ENCODE measurements around the gene KIAA0753.

DNA sequence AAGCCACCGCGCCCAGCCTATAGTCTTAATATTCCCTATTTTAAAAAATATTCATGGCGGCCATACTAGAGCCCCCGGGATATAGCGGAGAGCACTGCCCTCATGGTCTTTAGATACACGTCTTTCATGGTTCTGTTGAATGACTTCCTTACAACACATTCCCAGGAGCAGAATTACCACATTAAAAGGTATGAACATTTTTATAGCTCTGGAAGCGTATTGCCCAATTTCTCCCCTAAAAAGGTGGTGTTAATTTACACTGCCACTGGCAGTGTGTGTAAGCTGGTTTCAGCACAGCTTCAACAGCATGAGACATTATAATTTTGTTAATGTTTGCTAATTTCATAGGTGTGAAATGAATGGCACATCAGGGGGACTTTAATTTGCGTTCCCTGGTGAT lies 30.1 kb upstream of the KIAA0753 start:
- no peak for TF ChIP-seq EZH2phosphoT487 (IDR thresholded peaks at IDR 0.05; ENCODE audit: borderline replicate concordance, low read length)
- TF ChIP-seq, protein P1, sequence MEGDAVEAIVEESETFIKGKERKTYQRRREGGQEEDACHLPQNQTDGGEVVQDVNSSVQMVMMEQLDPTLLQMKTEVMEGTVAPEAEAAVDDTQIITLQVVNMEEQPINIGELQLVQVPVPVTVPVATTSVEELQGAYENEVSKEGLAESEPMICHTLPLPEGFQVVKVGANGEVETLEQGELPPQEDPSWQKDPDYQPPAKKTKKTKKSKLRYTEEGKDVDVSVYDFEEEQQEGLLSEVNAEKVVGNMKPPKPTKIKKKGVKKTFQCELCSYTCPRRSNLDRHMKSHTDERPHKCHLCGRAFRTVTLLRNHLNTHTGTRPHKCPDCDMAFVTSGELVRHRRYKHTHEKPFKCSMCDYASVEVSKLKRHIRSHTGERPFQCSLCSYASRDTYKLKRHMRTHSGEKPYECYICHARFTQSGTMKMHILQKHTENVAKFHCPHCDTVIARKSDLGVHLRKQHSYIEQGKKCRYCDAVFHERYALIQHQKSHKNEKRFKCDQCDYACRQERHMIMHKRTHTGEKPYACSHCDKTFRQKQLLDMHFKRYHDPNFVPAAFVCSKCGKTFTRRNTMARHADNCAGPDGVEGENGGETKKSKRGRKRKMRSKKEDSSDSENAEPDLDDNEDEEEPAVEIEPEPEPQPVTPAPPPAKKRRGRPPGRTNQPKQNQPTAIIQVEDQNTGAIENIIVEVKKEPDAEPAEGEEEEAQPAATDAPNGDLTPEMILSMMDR (IDR thresholded peaks at IDR 0.05; ENCODE audit: low read depth, low read length, poor library complexity, severe bottlenecking), result no peak
